SK-N-DZ (cell line): ENCODE measurements around the gene MDN1.

ENCODE experiments used
- DNase-seq: peaks from one replicate; pipeline ENCODE4 v3.0.0-alpha.2; 2015; ENCODE audit warnings: low spot score
- small RNA-seq, 2 experiments: library from RNA; depleted of rRNA; stranded (forward); fragments of <200 nt; gene quantifications; one replicate each; pipeline ENCODE3, GENCODE V24; 2014

The MDN1 gene

DNA sequence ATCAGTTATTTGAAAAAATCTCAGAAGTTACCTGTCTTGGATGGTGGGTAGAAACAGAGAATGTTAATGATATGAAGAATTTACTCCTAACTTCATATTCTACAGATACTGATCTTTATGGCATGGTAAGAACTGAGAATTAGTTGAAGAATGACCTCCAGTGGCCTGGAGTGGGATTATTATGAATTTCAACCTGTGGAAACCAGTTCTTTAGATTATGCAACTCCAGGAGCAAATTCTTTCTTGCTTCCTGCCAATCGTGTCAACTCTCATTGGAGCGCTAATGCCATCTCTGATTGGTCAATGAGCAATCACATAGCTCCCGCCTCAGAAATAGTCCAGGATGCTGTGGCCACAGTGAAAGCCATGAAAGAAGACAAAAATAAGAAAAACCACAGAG lies 221.6 kb downstream of the MDN1 start:
- no peak for DNase-seq

DNA sequence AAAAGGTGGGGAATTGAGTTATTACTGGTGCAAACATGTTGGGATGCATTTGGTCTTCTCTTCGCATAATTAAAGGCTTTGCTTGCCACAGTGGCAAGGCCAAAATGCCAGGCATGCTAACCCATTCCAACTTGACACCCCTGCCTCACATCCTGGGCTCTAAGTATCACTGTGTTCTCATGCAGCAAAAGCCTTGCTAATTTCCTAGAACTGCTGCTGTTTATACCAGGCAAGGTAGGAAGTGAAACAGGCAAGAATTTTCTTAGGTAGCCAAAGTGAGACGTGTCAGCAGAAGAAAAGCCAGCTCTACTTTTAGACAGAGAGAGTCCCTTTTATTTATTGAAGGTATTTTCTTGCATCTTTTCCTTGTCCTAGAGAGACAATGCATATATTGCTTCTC lies 222.2 kb downstream of the MDN1 start:
- no peak for DNase-seq

DNA sequence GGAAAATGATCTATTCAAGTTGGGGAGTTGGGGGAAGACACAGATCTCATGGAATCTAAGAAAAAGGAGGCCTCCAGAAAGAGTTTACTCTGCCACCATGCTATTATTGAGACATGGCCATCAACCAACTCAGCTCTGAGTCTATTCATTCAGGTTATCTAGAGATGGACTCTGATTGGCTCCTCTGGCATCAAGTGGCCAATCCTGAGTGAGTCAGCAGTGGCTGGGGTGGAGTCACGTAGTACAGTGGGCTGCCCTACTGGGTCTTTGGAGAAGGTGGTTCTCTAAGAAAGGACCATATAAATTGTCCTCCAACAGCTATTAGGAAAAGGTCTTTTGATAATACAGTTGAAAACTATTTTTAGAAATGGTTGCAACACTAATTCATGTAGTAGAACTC lies 223.1 kb downstream of the MDN1 start:
- no peak for DNase-seq

DNA sequence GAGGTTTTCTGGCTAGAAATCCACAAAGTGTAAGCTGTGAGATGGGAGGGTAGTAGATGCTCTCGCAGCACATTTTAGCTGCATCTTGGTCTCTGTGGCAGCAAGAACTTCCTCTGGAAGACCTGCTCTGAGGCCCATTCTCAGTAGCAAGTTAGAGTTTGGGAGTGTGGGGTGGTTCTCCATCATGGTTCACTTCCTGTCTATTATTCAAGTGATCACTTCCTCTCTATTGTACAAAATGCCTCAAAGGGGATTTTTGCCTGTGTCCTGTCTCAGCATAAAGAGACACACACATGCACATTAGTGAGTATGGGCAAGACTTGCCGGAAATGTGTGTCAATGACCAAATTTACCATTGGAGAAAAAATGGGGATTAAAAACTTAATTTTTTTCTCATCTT lies 223.5 kb downstream of the MDN1 start:
- no peak for DNase-seq

Small RNAs within 50 kb of the gene (small RNA-seq; reads per million reads assigned to genes)
- gene DNAJC19P6 (0 reads per million in 2 experiments), gene RF00019 (0 reads per million in 2 experiments)
